DMS53 (cell line): ENCODE measurements around the gene ENKUR.
"Not testable (repeated sequence)": the region's sequence is repeated elsewhere in the genome, so short reads cannot be mapped to it uniquely, and the experiment has no call there.

Experiments
- DNase-seq: peaks from one replicate; lab custom pipeline; 2025; lab: John Stamatoyannopoulos, UW

The ENKUR gene

DNA sequence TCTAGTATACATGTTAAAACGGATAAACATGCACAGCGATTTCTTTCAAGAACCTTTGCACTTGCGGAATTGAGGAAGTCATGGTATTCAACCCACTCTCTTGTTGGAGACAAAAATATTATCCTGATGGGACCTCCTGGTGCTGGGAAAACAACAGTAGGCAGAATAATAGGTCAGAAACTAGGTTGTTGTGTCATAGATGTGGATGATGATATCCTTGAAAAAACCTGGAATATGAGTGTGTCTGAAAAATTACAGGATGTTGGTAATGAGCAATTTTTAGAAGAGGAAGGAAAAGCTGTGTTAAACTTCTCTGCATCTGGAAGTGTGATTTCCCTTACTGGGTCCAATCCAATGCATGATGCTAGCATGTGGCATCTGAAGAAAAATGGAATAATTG is 7.3 kb upstream of the ENKUR start:
- no peak for DNase-seq

DNA sequence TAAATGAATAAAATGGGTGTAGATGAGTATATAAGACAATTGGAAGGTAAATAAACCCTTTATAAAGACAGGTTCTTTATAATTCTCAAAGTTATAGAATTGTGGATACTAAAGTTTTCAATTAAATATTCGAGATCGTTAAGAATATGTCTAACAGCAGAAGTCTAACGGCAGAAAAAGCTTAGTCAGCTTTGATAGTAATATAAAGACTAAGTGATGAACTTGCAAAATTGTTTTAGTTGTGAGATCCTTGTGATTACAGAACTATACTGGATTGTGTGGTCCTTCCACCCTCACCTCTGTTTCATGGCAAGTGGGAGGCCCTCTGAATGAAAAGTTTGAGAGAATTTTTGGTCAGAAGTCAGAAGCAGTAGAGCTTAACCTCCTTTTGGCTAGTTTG is 2.7 kb upstream of the ENKUR start:
- DNase-seq: no peak

DNA sequence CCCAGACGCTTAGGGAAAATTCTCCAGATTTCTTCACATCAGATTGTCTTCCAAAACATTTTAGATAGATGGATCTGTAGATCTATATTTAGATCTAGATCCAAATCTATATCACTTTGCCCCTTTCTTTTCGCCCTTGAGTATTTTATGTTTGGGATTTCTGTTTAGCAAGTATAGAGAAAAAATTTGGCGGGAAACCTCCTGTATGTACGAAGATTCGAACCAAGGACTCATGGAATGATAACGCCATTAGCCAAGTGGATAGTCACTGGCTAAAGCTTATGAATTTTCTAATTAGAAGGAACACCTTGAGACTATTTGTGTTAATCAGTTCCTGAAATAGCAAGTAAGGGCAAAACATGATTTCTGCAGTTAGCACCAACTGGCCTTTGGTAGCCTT is 1.7 kb upstream of the ENKUR start:
- peak; percentile 31 for DNase-seq

DNA sequence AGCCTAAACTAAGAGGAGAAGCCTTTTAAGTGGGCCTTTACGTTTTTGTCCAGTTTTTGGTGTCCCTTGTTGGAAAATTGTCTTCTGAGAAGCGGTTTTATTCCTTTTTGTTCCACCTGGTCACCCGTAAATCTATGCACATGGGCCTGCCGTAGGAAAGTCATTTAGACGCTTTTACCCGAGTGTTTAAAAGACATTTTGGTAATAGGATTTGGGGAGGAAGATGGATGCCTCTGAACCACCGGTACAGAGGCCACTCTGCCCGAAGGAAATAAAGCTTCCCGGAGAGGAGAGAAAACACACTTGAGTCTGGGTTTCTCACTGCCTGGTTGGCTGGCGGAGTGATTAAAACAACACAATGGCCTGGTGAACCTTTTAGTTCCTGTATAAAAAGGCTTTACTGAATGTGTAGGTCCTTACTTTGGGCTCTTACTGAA is 1.2 kb upstream of the ENKUR start:
- DNase-seq: peak; percentile 79

DNA sequence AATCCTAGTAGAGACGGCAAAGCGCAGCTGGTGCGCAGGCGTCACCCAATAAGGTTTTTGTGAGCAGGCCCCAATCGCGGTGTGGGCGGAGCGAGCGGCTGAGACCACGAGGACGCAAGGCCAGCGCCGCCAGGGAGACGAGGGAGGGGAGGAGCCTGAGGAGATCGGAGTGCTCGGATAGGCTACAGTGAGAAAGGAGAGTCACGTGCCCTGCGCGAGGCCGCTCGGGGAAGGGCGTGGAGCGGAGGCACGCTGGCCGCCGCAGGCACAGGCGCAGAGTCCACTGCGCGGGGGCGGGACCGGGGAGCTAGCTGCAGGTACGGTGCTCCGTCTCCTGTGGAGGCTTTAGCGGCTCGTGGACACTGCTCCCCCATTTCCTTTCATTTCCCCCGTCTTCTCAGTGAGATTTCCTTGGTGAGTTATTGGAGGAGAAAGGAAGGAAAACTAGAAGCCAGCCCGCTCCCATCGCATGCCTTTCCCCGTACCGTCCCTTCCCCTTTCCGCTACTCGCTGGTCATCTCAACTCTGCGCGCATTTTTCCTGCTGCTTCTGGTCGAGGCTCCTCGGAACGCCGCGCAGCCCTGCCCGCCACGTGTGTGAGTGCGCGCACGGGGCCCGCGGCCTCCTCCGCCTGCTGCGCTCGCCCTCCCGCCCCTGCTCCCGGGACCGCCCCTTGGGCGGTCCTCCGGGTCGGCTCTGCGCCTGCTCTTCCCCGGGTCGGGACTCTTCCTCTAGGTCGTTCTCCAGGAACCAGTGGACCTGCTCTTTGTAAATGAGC is 607 bp upstream of the ENKUR start, which contains the start of gene THNSL1:
THNSL1 (plus strand) TSS at position 237 of the 778 bp plus-strand sequence. CDS start 6,612 bp downstream, outside the sequence.
- peak; percentile 100 for DNase-seq

DNA sequence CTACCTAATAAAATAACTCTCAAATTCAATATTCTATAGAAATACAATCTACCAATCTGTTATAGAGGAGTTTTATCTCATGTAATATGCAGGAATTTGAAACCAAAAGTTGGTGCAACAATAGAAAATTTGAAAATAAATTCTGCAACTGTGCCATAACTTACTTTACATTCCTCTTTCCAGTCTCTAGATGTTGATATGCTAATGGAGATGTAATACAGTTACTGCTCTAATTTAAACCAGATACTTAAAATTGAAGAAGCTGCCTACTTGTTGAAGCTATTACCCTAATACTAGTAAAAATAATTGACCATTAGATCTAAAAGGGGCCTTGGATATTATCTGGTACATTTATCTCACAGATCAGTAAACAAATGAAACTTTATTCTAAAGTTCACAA is 1.4 kb downstream of the ENKUR start:
- no peak for DNase-seq

DNA sequence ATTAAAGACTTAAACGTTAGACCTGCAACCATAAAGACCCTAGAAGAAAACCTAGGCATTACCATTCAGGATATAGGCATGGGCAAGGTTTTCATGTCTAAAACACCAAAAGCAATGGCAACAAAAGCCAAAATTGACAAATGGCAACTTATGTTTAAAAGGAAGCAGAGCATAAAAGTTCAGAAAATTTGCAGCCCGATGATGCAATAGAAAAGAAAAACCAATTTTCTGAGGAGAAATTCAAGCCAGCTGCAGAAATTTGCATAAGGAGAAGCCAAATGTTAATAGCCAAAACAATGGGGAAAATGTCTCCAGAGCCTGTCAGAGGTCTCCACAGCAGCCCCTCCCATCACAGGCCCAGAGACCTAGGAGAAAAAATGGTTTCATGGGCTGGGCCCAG is 4.4 kb downstream of the ENKUR start:
- DNase-seq: not testable (repeated sequence)

DNA sequence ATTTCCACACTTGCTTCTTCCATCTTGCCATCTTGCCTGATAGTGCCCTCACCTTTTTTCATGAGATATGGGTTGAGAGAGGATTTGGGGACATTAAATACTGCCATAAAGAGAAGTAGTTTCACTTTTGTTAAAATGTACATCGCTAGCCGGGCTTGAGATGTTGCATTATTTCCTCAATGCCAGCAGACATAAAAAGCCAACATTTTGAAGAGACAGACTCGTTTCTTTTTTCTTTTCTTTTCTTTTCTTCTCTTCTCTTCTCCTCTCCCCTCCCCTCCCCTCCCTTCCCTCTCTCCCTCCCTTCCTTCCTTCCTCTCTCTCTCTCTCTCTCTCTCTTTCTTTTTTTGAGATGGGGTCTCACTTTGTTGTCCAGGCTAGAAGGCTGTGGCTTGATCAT is 17.9 kb downstream of the ENKUR start:
- DNase-seq: no peak

DNA sequence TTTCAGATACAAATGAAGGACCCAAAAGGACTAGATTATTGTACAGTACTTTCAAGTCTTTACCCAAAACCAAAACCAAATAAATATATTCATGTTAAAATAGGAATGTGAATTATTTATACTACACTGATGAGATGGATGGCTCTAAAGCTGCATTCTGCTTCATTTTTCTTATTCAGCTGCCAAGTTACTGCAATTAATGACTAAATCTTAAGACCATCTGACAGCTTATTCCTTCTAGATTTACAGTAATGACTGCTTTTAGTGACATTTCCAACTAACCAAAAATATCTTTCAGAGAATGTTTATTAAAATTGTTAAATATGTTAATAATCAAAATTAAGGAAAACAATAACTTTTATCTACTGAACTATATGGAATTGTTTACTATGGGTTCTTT is 20.9 kb downstream of the ENKUR start:
- no peak for DNase-seq

DNA sequence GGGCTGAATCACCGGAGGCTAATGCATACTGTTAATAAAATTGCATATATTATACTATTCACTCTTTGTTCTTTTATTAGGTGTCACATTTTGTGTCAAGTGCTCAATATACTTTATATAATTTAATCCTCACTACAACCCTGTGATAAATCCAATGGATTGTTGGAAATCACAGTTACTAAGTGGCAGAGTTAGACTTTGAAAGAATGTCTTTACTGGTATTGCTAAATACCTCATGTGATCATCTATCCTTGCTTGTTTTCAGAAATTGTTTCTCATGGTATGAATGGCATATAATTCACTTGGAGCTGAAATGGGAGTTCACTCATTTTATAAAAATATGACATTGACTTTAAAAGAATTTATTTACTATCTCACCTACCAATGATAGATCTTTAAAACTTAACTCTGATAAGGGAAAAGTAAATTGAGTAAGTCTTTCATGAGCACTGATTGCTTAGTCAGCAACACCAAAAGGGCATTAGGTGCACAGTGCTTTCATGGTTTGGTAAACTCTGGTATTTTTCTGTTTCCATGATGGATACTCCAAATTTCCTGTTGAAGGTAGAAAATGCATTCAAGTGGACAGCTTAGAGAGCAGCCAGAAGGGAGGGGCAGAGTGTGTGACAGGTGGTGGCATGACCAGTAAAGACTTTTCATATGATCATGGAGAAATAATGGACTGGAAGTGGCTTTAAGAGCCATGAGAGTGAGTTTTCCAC is 22.6 kb downstream of the ENKUR start:
- DNase-seq: peak; percentile 23

DNA sequence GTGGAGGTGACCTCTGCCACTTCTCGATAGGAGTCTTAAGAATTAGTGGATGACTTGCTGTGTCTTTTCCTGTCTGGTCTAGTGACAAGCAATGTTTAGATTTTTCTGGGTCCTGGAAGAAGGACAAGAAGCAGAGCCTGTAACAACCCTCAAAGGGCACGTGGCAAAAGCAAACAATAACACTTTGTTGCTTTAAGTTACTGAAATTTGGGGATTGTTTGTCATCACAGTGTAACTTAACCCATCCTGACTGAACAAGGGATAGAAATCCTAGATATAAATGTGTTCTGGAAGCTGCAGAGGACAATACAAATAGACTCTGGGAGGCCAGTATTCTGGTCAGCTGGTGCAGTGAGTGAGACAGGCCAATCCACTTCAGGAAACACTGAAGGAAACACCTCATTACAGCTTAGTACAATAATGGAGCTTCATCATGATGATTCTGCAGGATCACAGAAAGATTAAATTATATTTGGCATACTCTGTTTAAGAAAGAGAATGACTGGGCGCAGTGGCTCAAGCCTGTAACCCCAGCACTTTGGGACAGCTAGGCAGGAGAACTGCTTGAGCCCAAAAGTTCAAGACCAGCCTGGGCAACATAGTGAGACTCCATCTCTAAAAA is 23.3 kb downstream of the ENKUR start:
- DNase-seq: no peak

DNA sequence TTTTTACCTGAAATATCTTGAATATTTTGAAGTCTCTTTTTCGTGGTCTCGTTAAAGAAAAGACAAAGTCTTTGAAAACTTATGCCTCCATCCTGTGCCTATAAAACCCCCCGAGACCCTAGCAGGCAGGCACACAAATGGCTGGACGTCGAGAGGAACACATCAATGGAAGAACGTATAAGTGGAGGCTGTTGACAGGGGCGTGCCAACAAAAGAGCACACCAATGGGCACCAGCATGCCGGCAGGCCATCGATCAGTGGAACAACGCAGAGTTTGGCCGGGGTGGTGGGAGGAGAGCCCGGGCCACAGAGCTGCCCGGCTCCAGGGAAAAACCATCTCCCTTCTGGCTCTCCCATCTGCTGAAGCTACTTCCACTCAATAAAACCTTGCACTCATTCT is 24.7 kb downstream of the ENKUR start:
- DNase-seq: no peak

DNA sequence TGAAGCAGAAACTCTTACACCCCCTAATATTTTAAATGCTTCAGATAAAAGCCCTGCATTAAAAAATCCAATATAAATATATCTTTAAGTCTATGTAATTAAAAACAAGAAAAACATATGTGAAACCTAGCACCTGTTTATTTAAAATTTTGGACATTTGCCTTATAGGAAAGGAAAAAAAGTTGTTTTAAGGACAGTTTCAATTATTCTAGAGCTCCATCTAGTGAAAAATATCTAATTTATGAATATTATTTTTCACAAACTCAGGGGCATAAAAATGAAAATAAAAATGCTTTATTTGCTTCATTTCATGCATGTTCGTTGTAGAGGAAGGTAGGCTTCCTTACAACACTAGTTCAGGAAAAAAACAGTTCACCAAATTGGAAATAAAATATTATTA is 26.1 kb downstream of the ENKUR start:
- peak; percentile 19 for DNase-seq

DNA sequence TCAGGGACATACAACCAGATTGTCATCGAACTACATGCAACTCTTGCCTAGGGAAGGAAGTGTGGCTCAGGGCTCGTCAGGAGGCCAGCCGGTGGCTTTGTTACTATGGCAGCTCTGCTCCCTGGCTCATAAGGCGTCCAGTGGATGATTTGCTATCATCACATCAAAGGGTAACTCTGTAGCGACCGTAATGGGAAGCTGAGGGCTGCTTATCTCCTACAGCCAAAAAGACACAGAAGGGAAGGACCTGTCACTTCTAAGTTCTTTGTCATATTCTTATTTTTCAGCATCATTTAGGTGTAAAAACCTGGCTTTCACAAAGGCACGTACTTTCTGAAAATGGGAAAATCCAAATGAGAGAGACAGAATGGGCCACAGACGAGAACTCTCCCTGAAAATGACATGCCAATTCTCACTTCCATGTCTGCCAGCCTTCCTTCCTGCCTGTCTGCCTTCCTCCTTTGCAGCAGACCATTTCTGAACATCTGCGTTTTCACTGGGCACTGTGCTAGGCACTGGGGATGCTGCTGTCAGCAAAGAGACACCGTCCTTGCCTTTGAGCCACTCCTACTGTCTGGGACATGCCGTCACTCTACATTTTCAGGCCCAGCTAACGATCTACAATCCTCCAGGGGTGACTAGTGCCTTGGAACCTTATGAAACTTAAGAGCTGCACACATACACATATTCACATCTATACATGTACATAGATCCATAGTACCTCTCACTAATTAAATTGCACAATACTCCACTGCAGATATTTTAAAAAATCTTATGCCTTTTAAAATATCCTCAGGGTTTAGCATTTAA is 26.9 kb downstream of the ENKUR start:
- DNase-seq: no peak

DNA sequence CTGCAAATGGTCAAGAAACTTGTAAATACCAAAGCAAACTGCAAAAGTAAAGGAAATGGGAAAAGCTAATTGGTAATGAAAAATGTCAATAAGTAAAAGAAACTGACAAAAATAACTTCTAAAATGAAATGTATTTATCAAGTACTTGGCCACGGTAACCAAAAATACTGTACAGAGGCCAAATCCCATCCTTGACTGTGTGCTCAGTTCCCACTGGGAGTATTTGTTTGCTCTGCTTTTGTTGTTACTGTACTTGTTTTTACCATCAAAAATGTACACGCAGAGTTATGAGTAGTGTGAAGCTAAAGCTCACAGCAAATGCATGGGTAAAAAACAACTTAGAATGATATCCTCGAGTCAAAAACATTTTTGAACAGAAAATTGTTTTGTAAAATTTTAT is 31.1 kb downstream of the ENKUR start:
- no peak for DNase-seq

DNA sequence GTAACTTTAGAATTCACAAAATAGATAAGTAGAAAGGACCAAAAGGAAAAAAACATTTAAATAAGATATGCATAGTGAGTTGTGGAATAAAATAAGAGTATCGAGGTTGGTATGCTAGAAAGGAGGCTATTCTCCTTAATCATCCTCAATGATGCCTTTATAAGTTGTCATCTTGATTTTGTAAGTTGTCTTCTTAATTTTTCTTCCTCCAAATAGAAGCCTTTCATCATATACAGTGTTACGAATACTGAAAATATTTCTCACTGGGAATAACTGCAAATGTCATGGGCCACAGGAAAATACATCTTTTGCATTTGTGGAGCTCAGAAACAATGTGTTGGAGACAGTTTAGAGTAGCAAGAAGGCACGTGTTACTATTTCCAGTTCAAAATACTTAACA is 32.0 kb downstream of the ENKUR start:
- DNase-seq: no peak

DNA sequence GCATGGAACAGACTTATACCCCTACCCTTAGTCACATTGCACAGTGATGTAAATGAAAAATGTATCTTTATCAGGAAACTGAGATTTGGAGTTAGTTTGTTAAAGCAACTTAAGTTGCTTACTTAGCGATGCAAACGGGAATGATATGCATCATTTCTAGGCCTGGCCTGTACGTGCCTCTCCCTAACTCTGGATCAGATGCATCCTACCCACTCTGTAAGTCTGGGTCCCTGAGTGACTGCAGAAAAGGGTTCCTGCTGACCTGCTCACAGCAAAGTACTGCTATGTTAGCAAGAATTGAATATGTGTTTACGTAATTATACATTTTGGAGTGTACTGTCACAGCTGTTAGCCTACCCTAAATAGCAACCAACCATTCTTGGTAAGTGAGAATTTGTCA is 32.8 kb downstream of the ENKUR start:
- DNase-seq: no peak

DNA sequence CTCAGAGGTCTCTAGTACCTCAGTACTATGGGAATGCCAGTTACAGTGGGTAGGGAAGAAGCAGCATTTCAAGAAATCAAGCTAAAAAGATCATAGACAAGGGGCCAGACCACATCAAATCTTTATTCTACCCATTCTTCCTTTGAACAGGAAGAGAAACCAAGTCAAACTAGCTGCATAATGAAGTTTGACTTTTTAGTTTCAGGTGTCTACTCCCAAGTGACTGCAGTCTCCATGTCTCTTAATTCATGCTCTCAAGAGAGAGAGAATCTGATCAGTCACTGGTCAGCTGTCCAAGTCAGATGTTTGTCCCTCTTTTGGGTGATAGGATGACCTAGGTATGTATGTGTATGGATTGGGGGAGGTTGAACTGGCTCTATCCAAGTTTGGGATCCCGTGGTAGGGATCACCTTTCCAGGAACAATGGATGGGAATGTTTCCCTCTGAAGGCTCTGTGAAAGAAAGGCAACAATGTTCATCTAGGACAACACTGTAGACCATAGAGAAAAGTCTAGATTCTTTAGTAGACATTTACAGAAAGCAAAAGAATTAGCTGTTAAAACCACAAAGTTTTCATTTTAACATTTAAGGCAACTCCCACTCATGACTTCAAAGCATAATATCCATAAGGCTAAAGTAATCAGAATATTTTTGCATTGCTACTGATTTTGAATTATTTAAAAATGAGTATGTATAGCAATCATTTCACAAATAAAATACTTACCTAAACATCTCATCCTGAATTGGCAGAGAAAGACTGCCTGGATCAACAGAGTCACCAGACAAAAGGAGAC is 33.4 kb downstream of the ENKUR start:
- DNase-seq: no peak

DNA sequence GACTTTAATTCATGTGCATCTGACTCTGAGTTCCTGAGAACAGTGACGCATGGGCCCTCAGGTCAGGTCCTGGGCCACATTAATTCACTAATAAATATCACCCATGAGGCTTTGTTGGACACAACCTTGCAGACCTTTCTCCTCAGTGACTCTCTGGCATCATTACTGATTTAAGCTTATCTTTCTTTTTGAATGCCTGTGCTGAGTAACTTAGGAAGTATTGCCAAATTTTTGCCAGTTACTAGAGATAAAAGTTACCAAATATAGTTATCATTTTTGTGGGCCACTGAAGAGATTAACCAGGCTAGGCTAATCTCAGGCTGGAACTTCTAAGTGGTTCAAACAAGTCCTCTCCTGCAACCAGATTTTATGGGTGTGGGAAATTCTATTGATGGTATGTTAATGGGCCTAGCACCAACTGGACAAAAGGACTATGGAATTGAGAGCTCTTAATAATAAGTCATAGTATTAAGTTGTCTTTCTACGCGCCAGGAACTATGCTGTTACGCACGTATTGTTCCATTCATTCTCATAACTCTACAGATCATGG is 34.7 kb downstream of the ENKUR start:
- no peak for DNase-seq

DNA sequence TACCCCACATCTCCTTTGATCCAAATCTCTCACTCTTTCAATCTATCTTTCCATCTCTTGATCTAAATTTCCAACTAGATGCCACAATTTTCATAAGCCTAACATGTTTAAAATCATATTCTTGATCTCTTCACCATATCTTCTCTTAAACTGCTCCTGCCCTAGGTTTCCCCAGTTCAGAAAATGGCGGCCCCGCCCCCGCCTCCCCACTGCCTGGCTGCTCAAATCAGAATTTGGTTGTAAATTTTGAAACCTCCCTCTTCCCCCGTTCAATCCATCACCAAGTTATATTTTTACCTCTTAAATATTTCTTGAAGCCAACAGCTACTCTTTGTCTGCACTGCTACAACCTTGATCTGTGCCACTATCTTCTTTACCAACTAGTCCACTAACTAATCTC is 36.3 kb downstream of the ENKUR start:
- DNase-seq: no peak

DNA sequence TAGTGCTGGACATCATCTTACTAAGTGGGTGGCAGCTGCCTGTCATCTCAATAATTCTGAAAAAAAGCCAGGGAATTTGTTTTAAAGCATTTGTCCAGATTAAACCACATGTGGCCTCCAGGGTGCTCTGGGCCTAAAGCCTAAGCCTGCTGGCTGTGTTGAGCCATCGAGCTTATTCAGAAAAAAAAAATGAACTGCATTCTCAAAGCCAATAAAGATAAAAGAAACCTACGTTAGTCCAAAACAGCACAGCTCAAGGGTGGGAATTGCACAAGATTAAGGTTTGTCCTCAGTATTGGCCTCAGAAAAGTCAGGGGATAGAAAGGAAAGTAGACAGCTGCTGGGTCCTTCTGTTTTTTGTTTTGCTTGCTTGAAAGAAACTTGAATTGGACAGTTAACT is 41.0 kb downstream of the ENKUR start:
- no peak for DNase-seq
